Mucosa of rectum (tissue), 2 donors: ENCODE measurements around the gene CNN2.

ENCODE experiments used
- H3K27ac ChIP-seq, 2 donors: one replicate each; pipeline ENCODE4 v1.7.0; 2013; ENCODE audit warnings: inconsistent platforms in 2 of 2, low read depth in 2 of 2, low read length in 2 of 2
- H3K27me3 ChIP-seq, 2 donors: one replicate each; pipeline ENCODE4 v1.7.0; 2013; ENCODE audit warnings: low read length in 2 of 2; ENCODE audit not compliant: control insufficient read depth in 2 of 2, insufficient read depth in 2 of 2
- H3K36me3 ChIP-seq, 2 donors: one replicate each; pipeline ENCODE4 v1.7.0; 2013; ENCODE audit warnings: low read length in 2 of 2; ENCODE audit not compliant: control insufficient read depth in 2 of 2, insufficient read depth in 2 of 2
- H3K4me1 ChIP-seq, 2 donors: one replicate each; pipeline ENCODE4 v1.7.0; 2013; ENCODE audit warnings: low read length in 2 of 2, mild to moderate bottlenecking in 1 of 2; ENCODE audit not compliant: control insufficient read depth in 2 of 2, insufficient read depth in 2 of 2
- H3K4me3 ChIP-seq, 2 donors: one replicate each; pipeline ENCODE4 v1.7.0; 2013; ENCODE audit warnings: low read length in 2 of 2
- H3K9ac ChIP-seq, 2 donors: one replicate each; pipeline ENCODE4 v1.7.0; 2013; ENCODE audit warnings: low read length in 2 of 2, low read depth in 1 of 2, mild to moderate bottlenecking in 1 of 2
- H3K9me3 ChIP-seq, 2 donors: one replicate each; pipeline ENCODE4 v1.7.0; 2013; ENCODE audit warnings: low read length in 2 of 2; ENCODE audit not compliant: control insufficient read depth in 2 of 2
- donor health status: healthy.
- donor health status: Normal muscosa, but diverticular disease.

The CNN2 gene

DNA sequence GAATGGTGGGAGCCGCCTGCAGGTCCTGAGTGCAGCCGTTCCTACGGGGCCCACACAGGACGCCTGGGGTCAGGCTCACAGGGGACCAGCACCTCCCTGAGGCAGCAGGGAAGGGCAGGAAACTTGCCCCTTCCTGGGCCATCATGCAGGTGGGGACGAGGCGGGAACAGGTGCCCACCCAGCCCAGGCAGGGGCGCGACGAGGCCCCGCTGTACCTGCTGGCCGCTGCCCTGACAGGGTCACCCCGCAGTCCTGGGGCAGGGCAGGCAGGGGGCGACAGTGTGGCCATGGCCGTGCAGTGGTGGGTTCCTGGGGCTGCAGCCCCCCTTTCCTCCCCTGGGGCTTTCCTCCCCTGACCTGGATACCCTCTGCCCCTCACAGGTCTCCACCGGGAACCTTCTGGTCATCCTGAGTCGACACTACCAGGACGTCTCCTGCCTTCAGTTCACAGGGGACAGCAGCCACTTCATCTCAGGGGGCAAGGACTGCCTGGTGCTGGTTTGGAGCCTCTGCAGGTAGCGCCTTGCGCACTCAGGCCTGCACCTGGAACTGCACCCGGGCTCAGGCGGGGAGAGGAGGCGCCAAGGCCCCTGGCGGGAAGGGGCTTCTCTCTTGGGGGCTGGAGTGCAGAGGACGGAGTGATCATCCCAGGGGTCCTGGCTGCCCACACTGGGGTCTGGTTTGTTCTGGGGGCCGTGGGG is 36.9 kb upstream of the CNN2 start:
- peaks cover 4 to 6% of the 10 kb centered on the region in 2 donors for H3K4me1 ChIP-seq
- no peak overlapping the region for H3K9ac ChIP-seq
- peaks cover 4 to 24% of the 10 kb centered on the region in 2 donors for H3K36me3 ChIP-seq
- H3K27me3 ChIP-seq = no peaks in the 10 kb centered on the region
- H3K4me3 ChIP-seq = no peak overlapping the region
- no peaks in the 10 kb centered on the region for H3K9me3 ChIP-seq
- H3K27ac ChIP-seq = no peak overlapping the region

DNA sequence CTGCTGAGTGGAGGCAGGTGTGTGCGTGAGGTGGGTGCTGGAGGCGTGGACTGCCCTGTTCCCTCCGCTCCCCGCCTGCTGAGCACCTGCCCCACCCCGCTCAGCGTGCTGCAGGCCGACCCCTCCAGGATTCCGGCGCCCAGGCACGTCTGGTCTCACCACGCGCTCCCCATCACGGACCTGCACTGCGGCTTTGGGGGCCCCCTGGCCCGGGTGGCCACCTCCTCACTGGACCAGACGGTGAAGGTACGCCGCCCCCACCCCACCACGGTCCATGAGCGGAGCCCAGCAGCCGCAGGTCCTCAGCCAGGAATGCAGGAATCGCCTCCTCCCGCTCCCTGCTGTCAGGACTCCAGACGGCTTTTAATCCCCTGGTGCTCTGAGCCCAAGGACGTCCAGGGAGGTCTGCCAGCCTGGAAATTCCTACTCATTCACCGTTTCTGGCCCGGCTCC is 36.3 kb upstream of the CNN2 start:
- no peak overlapping the region for H3K4me3 ChIP-seq
- no peak overlapping the region for H3K9ac ChIP-seq
- peaks cover 0 to under 1% of the 10 kb centered on the region in 2 donors for H3K27me3 ChIP-seq
- peaks cover 4 to 24% of the 10 kb centered on the region in 2 donors for H3K36me3 ChIP-seq
- no peaks in the 10 kb centered on the region for H3K4me1 ChIP-seq
- no peak overlapping the region for H3K27ac ChIP-seq
- no peaks in the 10 kb centered on the region for H3K9me3 ChIP-seq

DNA sequence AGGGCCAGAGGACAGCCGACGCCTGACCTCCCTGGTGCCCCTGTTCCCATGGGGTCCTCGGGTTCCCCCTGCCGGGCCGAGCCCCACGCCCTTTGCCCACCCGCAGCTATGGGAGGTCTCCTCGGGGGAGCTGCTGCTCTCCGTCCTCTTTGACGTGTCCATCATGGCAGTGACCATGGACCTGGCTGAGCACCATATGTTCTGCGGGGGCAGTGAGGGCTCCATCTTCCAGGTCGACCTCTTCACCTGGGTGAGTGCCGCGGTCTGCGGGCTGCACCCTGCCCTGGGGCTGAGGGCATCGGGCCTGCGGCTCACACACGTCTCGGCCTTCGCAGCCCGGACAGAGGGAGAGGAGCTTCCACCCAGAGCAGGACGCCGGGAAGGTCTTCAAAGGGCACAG is 35.7 kb upstream of the CNN2 start:
- H3K36me3 ChIP-seq = peaks cover 4 to 23% of the 10 kb centered on the region in 2 donors
- peaks cover 3 to 7% of the 10 kb centered on the region in 2 donors for H3K27me3 ChIP-seq
- H3K9ac ChIP-seq = no peak overlapping the region
- no peaks in the 10 kb centered on the region for H3K9me3 ChIP-seq
- H3K4me1 ChIP-seq = no peaks in the 10 kb centered on the region
- H3K4me3 ChIP-seq = no peak overlapping the region
- no peak overlapping the region for H3K27ac ChIP-seq

DNA sequence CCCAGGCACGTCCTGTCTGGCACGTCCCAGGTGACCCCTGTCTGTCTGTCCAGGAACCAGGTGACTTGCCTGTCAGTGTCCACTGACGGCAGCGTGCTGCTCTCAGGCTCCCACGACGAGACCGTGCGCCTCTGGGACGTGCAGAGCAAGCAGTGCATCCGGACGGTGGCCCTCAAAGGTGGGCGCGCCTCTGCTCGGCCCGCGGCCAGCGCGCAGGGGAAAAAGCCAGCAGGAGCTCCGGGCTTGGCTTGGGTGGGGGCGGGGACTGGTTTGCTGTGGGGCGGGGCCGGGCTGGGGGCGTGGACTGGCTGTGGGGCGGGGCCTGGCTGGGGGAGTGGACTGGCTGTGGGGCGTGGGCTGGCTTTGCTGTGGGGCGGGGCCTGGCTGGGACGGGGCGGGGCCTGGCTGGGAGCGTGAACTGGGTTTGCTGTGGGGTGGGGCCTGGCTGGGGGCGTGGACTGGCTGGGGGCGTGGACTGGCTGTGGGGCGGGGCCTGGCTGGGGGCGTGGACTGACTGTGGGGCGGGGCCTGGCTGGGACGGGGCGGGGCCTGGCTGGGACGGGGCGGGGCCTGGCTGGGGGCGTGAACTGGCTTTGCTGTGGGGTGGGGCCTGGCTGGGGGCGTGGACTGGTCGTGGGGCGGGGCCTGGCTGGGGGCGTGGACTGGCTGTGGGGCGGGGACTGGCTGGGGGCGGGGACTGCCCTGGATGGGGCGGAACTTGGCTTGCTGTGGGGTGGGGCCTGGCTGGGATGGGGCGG is 35.1 kb upstream of the CNN2 start:
- H3K4me1 ChIP-seq = peaks cover 4% of the 10 kb centered on the region in 2 donors
- no peak overlapping the region for H3K9ac ChIP-seq
- peaks cover 7 to 13% of the 10 kb centered on the region in 2 donors for H3K27me3 ChIP-seq
- H3K27ac ChIP-seq = no peak overlapping the region
- H3K36me3 ChIP-seq = peaks cover 4 to 19% of the 10 kb centered on the region in 2 donors
- no peaks in the 10 kb centered on the region for H3K9me3 ChIP-seq
- H3K4me3 ChIP-seq = no peak overlapping the region

DNA sequence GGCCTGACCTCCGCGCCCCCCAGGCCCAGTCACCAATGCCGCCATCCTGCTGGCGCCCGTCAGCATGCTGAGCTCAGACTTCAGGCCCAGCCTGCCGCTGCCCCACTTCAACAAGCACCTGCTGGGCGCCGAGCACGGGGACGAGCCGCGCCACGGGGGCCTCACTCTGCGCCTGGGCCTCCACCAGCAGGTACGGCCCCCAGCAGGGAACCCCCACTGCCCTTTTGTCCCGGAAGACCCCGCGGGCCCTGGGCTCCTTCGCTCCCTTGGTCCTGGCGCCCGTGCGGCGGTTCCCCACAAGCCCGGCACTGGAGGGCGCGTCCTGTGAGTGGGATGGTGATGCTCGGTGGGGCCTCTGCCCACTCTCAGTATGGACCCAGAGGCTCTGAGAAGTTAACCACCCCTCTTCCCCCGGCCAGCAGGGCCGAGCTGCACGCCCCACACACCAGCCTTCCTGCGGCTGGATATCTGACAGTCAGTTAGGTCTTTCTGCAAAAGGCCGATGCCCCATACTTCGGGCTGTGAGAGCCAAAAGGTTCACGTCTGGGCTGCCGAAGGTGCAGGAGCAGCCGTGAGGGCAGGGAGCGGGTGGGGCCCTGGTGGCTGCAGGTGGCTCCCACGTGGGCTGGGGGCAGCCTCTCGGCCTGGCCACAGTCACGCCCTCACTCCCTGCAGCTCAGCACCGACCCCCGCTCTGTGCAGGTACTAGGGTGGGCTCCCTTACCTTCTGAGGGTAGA is 34.3 kb upstream of the CNN2 start:
- H3K4me1 ChIP-seq = peaks cover 5 to 7% of the 10 kb centered on the region in 2 donors
- H3K9me3 ChIP-seq = no peaks in the 10 kb centered on the region
- H3K27me3 ChIP-seq = peaks cover 11 to 16% of the 10 kb centered on the region in 2 donors
- no peak overlapping the region for H3K27ac ChIP-seq
- H3K36me3 ChIP-seq = peaks cover 0 to 15% of the 10 kb centered on the region in 2 donors
- H3K4me3 ChIP-seq = no peak overlapping the region
- no peak overlapping the region for H3K9ac ChIP-seq

DNA sequence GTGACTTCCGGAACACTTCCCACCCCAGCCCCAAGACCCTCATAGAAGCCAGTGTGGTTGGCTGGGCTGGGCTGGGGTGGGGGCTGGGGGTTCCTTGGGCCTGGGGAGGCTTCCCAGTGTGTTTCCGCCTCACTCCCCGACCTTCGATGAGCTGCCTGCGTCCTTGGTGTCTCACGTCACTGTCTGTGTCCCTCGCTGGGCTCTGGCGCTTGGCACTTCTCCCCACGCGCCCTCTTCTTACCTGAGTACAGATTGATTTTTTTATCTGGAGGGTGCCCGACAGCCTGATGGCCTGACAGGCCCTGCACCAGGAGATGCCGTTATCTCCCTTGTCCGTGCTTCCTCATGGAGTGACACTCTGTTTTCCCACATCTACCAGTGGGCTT is 33.7 kb upstream of the CNN2 start:
- Histone ChIP-seq H3K27me3 (peaks cover 17 to 22% of the 10 kb centered on the region in 2 donors), H3K9ac (no peak overlapping the region), H3K4me1 (peaks cover 5 to 7% of the 10 kb centered on the region in 2 donors), H3K4me3 (no peak overlapping the region), H3K36me3 (peaks cover 0 to 15% of the 10 kb centered on the region in 2 donors), H3K27ac (no peak overlapping the region), H3K9me3 (no peaks in the 10 kb centered on the region)

DNA sequence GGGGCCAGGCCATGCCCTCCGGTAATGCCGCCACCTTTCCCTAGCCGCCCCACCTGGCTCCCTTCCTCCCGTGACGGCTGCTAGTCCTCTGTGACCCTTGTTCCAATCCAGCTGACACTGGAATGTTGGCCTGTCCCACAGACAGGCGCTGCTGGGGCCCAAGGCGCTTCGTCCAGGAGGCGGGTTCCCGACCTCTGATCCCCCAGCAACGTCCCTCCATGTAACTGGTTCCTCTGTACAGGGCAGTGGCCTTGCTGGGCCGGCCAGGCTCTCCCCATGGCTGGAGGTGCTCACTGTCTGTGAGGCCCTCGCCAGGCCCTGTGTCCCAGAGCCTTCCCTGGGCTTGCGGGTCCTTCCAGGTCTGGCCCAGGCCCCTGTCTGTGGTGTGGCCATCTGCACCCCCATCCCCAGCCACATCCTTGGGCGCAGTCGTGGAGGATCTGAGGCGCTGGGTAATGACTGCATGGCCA is 33.0 kb upstream of the CNN2 start:
- Histone ChIP-seq H3K36me3 (peaks cover 0 to 12% of the 10 kb centered on the region in 2 donors), H3K4me1 (peaks cover 5 to 7% of the 10 kb centered on the region in 2 donors), H3K4me3 (no peak overlapping the region), H3K27ac (no peak overlapping the region), H3K27me3 (peaks cover 24 to 29% of the 10 kb centered on the region in 2 donors), H3K9me3 (no peaks in the 10 kb centered on the region), H3K9ac (no peak overlapping the region)

DNA sequence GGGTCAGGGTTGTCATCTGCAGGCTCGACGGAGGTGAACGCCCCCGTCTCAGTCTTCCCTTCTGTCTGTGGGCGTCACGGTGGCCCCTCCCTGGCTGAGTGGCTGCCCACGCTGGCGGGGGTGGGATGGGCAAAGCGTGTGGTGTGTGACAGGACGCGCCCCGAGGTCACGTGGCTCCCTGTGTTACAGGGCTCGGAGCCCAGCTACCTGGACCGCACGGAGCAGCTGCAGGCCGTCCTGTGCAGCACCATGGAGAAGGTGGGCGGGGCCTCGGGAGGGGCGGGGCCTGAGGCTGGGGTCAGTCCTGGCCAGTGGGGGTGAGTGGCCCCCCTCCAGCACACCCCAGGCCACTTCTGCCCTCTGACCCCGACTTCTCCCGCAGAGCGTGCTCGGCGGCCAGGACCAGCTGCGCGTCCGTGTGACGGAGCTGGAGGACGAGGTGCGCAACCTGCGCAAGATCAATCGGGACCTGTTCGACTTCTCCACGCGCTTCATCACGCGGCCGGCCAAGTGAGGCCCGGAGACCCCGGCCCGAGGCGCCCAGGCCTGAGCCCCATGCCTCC is 32.5 kb upstream of the CNN2 start:
- no peak overlapping the region for H3K9ac ChIP-seq
- peaks cover 5 to 7% of the 10 kb centered on the region in 2 donors for H3K4me1 ChIP-seq
- no peak overlapping the region for H3K27ac ChIP-seq
- H3K36me3 ChIP-seq = peaks cover 0 to 9% of the 10 kb centered on the region in 2 donors
- H3K4me3 ChIP-seq = no peak overlapping the region
- H3K9me3 ChIP-seq = no peaks in the 10 kb centered on the region
- H3K27me3 ChIP-seq = peaks cover 26 to 34% of the 10 kb centered on the region in 2 donors

DNA sequence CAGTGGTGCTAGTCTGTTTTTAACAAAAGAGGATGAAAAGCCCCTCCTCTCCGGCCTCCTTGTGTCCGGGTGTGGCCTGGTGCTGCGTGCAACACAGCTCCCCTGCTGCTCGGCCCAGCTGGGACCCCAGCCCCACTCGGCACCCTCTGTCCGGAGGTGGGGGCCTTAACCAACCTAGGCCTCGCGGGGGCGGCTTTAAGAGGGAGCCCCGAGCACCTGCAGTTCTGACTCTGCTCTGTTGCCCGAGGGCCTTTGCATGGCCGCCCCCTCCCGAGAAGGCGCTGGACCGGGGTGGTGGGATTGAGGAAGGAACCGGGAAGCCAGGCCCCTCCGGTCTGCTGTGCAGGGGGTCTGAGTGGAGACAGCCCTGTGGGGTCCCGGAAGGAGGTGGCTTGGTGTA is 31.9 kb upstream of the CNN2 start:
- Histone ChIP-seq H3K27me3 (peaks cover 32 to 40% of the 10 kb centered on the region in 2 donors), H3K4me1 (peaks cover 5 to 7% of the 10 kb centered on the region in 2 donors), H3K9ac (no peak overlapping the region), H3K36me3 (peaks cover 0 to 9% of the 10 kb centered on the region in 2 donors), H3K4me3 (no peak overlapping the region), H3K9me3 (no peaks in the 10 kb centered on the region), H3K27ac (no peak overlapping the region)
